ENCODE results near the gene FHL2. TPM values are rescaled to one million over a fixed set of nuclear protein-coding genes. Genes with fewer than 3 reads are reported as not detected.

Gene FHL2
- total and polyA plus RNA-seq, 9 of the 15 experiments (the other 6 are each of a cell fraction or from before 2014, with no cell fraction given) = 7.5 to 33.1 (median 23.9) TPM

DNA sequence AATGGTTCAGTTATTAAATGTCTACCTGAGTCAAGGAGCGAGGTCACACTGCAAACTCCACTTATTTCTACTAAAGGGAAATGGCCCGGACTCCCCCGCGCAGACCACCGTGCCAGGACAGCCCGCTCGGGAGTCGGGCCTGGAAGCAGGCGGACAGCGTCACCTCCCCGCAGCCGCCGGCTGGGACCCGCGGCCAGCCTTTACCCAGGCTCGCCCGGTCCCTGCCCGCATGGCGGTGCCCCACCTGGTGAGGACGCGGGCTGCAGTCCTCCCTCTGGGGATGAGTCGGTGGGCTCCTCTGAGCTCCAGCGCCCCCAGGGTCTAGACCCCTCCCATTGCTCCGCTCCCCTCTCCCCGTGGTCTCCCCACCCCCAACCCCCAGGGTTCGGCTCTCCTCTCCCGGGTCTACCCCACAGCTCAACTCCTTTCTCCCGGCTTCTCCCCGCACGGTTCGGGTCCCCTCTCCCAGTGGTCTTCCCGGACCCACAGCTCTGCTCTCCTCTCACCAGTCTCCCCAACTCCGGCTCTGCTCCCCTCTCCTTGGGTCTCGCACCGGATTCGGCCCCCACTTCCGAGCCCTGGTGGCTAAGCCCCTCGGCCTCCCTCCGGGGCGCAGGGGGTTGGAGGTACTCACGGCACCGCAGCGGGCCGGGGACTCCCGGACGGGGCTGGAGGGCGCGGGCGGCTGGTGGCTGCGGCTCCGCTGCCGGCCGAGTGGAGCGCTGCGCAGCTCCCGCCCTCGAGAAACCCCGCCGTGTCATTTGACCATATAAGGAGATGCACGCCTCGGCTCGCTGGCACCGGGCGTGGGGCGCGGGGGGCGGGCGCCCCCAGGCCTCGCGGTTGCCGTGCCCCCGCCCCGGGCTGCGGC lies at the start of gene FHL2 (continued):
- TF ChIP-seq, protein P1, sequence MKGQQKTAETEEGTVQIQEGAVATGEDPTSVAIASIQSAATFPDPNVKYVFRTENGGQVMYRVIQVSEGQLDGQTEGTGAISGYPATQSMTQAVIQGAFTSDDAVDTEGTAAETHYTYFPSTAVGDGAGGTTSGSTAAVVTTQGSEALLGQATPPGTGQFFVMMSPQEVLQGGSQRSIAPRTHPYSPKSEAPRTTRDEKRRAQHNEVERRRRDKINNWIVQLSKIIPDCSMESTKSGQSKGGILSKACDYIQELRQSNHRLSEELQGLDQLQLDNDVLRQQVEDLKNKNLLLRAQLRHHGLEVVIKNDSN (CRISPR knock-in tag; IDR thresholded peaks at IDR 0.05) = no peak
- TF ChIP-seq ZEB2 (IDR thresholded peaks at IDR 0.05) (no peak), HINFP (tag; conservative IDR thresholded peaks at IDR 0.05; ENCODE audit: low read depth) (no peak), BHLHE40 (IDR thresholded peaks at IDR 0.05; ENCODE audit: low read length) (peak; percentile 20; the same call in 1 of the 2 replicates), ZNF354B (CRISPR knock-in tag; IDR thresholded peaks at IDR 0.05) (no peak), IFI16 (CRISPR knock-in tag; IDR thresholded peaks at IDR 0.05) (no peak), ZNF253 (CRISPR knock-in tag; conservative IDR thresholded peaks at IDR 0.05) (no peak), ZC3H11A (IDR thresholded peaks at IDR 0.05; ENCODE audit: low read depth, low read length) (no peak), XRCC3 (IDR thresholded peaks at IDR 0.05) (no peak), FIP1L1 (IDR thresholded peaks at IDR 0.05; ENCODE audit: low read depth, low read length, poor library complexity, severe bottlenecking) (peak; percentile 53), ZNF3 (CRISPR knock-in tag; IDR thresholded peaks at IDR 0.05) (no peak), MTA2 (IDR thresholded peaks at IDR 0.05; ENCODE audit: low read depth) (no peak), ZNF76 (CRISPR knock-in tag; IDR thresholded peaks at IDR 0.05; ENCODE audit: borderline replicate concordance) (no peak), ETS2 (tag; IDR thresholded peaks at IDR 0.05; ENCODE audit: borderline replicate concordance, poor library complexity, severe bottlenecking) (no peak), TEAD4 (IDR thresholded peaks at IDR 0.05; ENCODE audit: low read length) (no peak), TEAD4 (CRISPR knock-in tag; IDR thresholded peaks at IDR 0.05; ENCODE audit: borderline replicate concordance) (no peak), ASH1L (IDR thresholded peaks at IDR 0.05; ENCODE audit: borderline replicate concordance, low read depth, partially characterized antibody) (no peak), HSF4 (CRISPR knock-in tag; IDR thresholded peaks at IDR 0.05; ENCODE audit: borderline replicate concordance) (no peak), EZH2 (IDR thresholded peaks at IDR 0.05; ENCODE audit: borderline replicate concordance, low read depth, low read length) (no peak), WHSC1 (IDR thresholded peaks at IDR 0.05; ENCODE audit: low read length) (no peak), ATF7 (IDR thresholded peaks at IDR 0.05) (no peak), ZNF785 (CRISPR knock-in tag; IDR thresholded peaks at IDR 0.05) (no peak), HOXB6 (CRISPR knock-in tag; IDR thresholded peaks at IDR 0.05; ENCODE audit: borderline replicate concordance) (no peak)
- TF ChIP-seq, protein P2, sequence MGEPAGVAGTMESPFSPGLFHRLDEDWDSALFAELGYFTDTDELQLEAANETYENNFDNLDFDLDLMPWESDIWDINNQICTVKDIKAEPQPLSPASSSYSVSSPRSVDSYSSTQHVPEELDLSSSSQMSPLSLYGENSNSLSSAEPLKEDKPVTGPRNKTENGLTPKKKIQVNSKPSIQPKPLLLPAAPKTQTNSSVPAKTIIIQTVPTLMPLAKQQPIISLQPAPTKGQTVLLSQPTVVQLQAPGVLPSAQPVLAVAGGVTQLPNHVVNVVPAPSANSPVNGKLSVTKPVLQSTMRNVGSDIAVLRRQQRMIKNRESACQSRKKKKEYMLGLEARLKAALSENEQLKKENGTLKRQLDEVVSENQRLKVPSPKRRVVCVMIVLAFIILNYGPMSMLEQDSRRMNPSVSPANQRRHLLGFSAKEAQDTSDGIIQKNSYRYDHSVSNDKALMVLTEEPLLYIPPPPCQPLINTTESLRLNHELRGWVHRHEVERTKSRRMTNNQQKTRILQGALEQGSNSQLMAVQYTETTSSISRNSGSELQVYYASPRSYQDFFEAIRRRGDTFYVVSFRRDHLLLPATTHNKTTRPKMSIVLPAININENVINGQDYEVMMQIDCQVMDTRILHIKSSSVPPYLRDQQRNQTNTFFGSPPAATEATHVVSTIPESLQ (CRISPR knock-in tag; IDR thresholded peaks at IDR 0.05) = no peak
- TF ChIP-seq, protein P3, sequence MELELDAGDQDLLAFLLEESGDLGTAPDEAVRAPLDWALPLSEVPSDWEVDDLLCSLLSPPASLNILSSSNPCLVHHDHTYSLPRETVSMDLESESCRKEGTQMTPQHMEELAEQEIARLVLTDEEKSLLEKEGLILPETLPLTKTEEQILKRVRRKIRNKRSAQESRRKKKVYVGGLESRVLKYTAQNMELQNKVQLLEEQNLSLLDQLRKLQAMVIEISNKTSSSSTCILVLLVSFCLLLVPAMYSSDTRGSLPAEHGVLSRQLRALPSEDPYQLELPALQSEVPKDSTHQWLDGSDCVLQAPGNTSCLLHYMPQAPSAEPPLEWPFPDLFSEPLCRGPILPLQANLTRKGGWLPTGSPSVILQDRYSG (tag; conservative IDR thresholded peaks at IDR 0.05; ENCODE audit: low read depth) = no peak
